CD4-positive, alpha-beta T cell treated with Interleukin-2 at 100 ng/mL for 4 hours (primary cell): Measurements from ENCODE around the gene ZNF732.
"Not testable (repeated sequence)": the region's sequence is repeated elsewhere in the genome, so short reads cannot be mapped to it uniquely, and the experiment has no call there.

Source experiments
- DNase-seq: peaks from one replicate; pipeline ENCODE4 v3.0.0-alpha.2; 2020; ENCODE audit warnings: low spot score

The ZNF732 gene

GRCh38 chr4:304969-305680 is at the start of gene ZNF732:
ZNF732 (minus strand) TSS chr4:305474; CDS start chr4:305310, 164 bp downstream.
- DNase-seq = no peak

GRCh38 chr4:340011-340410 is 34.7 kb upstream of the ZNF732 start:
- no peak for DNase-seq

GRCh38 chr4:338759-339097 is 33.5 kb upstream of the ZNF732 start:
- no peak for DNase-seq

GRCh38 chr4:337932-338758 is 32.9 kb upstream of the ZNF732 start:
- DNase-seq = no peak

- peak; percentile 94 for DNase-seq
Observed at GRCh38 chr4:337143-337931, 32.1 kb upstream of the ZNF732 start, which contains the start of gene ZNF141. ZNF141 (plus strand) TSS chr4:337814; CDS start chr4:337984, 170 bp downstream.

GRCh38 chr4:336893-337142 is 31.5 kb upstream of the ZNF732 start:
- DNase-seq = peak; percentile 20

- no peak for DNase-seq
Observed at GRCh38 chr4:336099-336892, 31.0 kb upstream of the ZNF732 start.

GRCh38 chr4:335515-335914 is 30.2 kb upstream of the ZNF732 start:
- no peak for DNase-seq

- no peak for DNase-seq
Observed at GRCh38 chr4:328729-329128, 23.5 kb upstream of the ZNF732 start.

- no peak for DNase-seq
Observed at GRCh38 chr4:314296-314903, 9.1 kb upstream of the ZNF732 start.

GRCh38 chr4:309807-310206 is 4.5 kb upstream of the ZNF732 start:
- DNase-seq = no peak

GRCh38 chr4:306551-306961 is 1.3 kb upstream of the ZNF732 start:
- no peak for DNase-seq

- DNase-seq = not testable (repeated sequence)
Observed at GRCh38 chr4:304516-304915, 758 bp downstream of the ZNF732 start.

- no peak for DNase-seq
Observed at GRCh38 chr4:302381-302780, 2.9 kb downstream of the ZNF732 start.

- no peak for DNase-seq
Observed at GRCh38 chr4:294732-295131, 10.5 kb downstream of the ZNF732 start.

- DNase-seq = no peak
Observed at GRCh38 chr4:288891-289290, 16.4 kb downstream of the ZNF732 start.

GRCh38 chr4:273309-274017 is 31.8 kb downstream of the ZNF732 start:
- DNase-seq = no peak

- DNase-seq = no peak
Observed at GRCh38 chr4:271492-272103, 33.7 kb downstream of the ZNF732 start.

- not testable (repeated sequence) for DNase-seq
Observed at GRCh38 chr4:259240-259639, 46.0 kb downstream of the ZNF732 start.

- no peak for DNase-seq
Observed at GRCh38 chr4:256492-256891, 48.8 kb downstream of the ZNF732 start.
